Esophagus muscularis mucosa (tissue), 4 donors: ENCODE results near the gene CAVIN4.

ENCODE experiments used
- EP300 ChIP-seq: sonication (generic); formaldehyde crosslinking; IDR thresholded peaks from one replicate; pipeline ENCODE4 v1.6.1; 2017; ENCODE audit warnings: antibody characterized with exemption
- POLR2A ChIP-seq: fragments of 450-650 bp; IDR thresholded peaks from one replicate; pipeline ENCODE4 v1.6.1; 2017; ENCODE audit warnings: antibody characterized with exemption, moderate library complexity, mild to moderate bottlenecking, low read depth
- POLR2AphosphoS5 ChIP-seq, 2 donors: sonication (generic); formaldehyde crosslinking; IDR thresholded peaks; one replicate each; pipeline ENCODE4 v1.6.1; 2017; ENCODE audit warnings: antibody characterized with exemption in 2 of 2
- TF ChIP-seq, protein P1 (sequence below), 3 experiments: fragments of 200-600 bp in 2 of 3; fragments of 450-650 bp in 1 of 3; sonication (generic) in 2 of 3; IDR thresholded peaks; one replicate each; pipeline ENCODE4 v1.5.1; 2017 to 2019; ENCODE audit warnings: antibody characterized with exemption in 3 of 3, mild to moderate bottlenecking in 2 of 3, moderate library complexity in 1 of 3

DNA sequence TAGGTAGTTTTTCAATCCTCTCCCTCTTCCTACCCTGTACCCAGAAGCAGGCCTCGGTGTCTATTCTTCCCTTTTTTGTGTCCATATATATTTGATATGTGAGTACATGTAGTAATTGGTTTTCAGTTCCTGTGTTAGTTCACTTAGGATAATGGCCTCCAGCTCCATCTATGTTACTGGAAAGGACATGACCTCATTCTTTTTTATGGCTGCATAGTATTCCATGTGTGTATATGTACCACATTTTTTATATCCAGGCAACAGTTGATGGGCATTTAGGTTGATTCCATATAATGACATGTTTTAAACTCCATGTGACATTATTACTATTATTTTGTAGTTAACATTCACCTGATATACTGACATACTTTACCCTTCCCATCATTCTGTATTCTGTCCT lies 49.1 kb downstream of the CAVIN4 start:
- TF ChIP-seq POLR2A = no peak
- TF ChIP-seq, protein P1, sequence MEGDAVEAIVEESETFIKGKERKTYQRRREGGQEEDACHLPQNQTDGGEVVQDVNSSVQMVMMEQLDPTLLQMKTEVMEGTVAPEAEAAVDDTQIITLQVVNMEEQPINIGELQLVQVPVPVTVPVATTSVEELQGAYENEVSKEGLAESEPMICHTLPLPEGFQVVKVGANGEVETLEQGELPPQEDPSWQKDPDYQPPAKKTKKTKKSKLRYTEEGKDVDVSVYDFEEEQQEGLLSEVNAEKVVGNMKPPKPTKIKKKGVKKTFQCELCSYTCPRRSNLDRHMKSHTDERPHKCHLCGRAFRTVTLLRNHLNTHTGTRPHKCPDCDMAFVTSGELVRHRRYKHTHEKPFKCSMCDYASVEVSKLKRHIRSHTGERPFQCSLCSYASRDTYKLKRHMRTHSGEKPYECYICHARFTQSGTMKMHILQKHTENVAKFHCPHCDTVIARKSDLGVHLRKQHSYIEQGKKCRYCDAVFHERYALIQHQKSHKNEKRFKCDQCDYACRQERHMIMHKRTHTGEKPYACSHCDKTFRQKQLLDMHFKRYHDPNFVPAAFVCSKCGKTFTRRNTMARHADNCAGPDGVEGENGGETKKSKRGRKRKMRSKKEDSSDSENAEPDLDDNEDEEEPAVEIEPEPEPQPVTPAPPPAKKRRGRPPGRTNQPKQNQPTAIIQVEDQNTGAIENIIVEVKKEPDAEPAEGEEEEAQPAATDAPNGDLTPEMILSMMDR (IDR thresholded peaks at IDR 0.05) = no peak
- no peak for TF ChIP-seq EP300
- TF ChIP-seq POLR2AphosphoS5 (IDR thresholded peaks at IDR 0.05) = no peak
